Stomach (tissue), 4 donors: ENCODE data around the gene AK5.

ENCODE experiments used
- CTCF ChIP-seq, 7 experiments: fragments of 450-650 bp in 4 of 7; fragments of 200-600 bp in 3 of 7; sonication (generic) in 3 of 7; IDR thresholded peaks; one replicate each; pipeline ENCODE4 v1.5.1; 2016 to 2019; ENCODE audit warnings: antibody characterized with exemption in 7 of 7, control low read depth in 2 of 7, mild to moderate bottlenecking in 1 of 7
- POLR2A ChIP-seq, 4 donors: fragments of 450-650 bp; IDR thresholded peaks; one replicate each; pipeline ENCODE4 v1.6.1; 2016; ENCODE audit warnings: antibody characterized with exemption in 4 of 4, control low read depth in 2 of 4, mild to moderate bottlenecking in 1 of 4, moderate library complexity in 1 of 4
- POLR2AphosphoS5 ChIP-seq, 3 donors: sonication (generic); formaldehyde crosslinking; IDR thresholded peaks; one replicate each; pipeline ENCODE4 v1.6.1; 2016; ENCODE audit warnings: antibody characterized with exemption in 3 of 3

GRCh38 chr1:77386276-77386675 lies 104.5 kb downstream of the AK5 start:
- TF ChIP-seq CTCF (IDR thresholded peaks at IDR 0.05): no peak
- TF ChIP-seq POLR2AphosphoS5 (IDR thresholded peaks at IDR 0.05): no peak
- no peak for TF ChIP-seq POLR2A (IDR thresholded peaks at IDR 0.05)
